VCaP (cell line): ENCODE measurements around the gene ARHGAP42.

Experiments used
- H3K27ac ChIP-seq: fragments of 450-650 bp; 2 replicates; pipeline ENCODE4 v1.5.1; 2017
- TF ChIP-seq, protein P1 (sequence below): fragments of 450-650 bp; conservative IDR thresholded peaks from 2 replicates; pipeline ENCODE4 v1.5.1; 2017; ENCODE audit warnings: mild to moderate bottlenecking, moderate library complexity

The ARHGAP42 gene

GRCh38 chr11:100815787-100816330 lies 128.8 kb downstream of the ARHGAP42 start:
- no peak overlapping the region for H3K27ac ChIP-seq
- TF ChIP-seq, protein P1, sequence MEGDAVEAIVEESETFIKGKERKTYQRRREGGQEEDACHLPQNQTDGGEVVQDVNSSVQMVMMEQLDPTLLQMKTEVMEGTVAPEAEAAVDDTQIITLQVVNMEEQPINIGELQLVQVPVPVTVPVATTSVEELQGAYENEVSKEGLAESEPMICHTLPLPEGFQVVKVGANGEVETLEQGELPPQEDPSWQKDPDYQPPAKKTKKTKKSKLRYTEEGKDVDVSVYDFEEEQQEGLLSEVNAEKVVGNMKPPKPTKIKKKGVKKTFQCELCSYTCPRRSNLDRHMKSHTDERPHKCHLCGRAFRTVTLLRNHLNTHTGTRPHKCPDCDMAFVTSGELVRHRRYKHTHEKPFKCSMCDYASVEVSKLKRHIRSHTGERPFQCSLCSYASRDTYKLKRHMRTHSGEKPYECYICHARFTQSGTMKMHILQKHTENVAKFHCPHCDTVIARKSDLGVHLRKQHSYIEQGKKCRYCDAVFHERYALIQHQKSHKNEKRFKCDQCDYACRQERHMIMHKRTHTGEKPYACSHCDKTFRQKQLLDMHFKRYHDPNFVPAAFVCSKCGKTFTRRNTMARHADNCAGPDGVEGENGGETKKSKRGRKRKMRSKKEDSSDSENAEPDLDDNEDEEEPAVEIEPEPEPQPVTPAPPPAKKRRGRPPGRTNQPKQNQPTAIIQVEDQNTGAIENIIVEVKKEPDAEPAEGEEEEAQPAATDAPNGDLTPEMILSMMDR: no peak

GRCh38 chr11:100816823-100817222 lies 129.7 kb downstream of the ARHGAP42 start:
- no peak overlapping the region for H3K27ac ChIP-seq
- TF ChIP-seq, protein P1: no peak

DNA sequence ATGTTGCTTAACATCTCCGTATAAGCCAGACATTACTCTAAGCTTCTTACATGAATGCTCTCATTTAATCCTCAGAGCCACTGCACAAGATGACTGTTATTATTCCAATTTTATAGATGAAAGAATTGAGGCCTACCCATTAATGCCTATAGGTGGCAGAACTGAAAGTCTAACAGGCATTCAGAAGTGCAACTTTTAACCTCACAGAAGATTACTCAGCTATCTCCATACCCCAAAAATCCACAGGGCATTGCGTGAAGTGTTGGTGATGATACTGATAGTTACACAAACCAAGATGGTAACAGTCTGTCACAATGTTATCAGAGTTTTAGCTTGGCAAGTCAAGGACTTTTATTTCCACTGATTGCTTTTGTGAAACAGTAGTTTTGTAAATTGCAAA lies 130.5 kb downstream of the ARHGAP42 start:
- TF ChIP-seq, protein P1: no peak
- no peak overlapping the region for H3K27ac ChIP-seq

GRCh38 chr11:100820621-100821020 lies 133.5 kb downstream of the ARHGAP42 start:
- TF ChIP-seq, protein P1: no peak
- H3K27ac ChIP-seq: no peak overlapping the region

GRCh38 chr11:100821198-100821597 lies 134.1 kb downstream of the ARHGAP42 start:
- TF ChIP-seq, protein P1: no peak
- H3K27ac ChIP-seq: no peak overlapping the region

- TF ChIP-seq, protein P1: no peak
- no peak overlapping the region for H3K27ac ChIP-seq
These were observed 136.3 kb downstream of the ARHGAP42 start for GRCh38 chr11:100823360-100823759.

DNA sequence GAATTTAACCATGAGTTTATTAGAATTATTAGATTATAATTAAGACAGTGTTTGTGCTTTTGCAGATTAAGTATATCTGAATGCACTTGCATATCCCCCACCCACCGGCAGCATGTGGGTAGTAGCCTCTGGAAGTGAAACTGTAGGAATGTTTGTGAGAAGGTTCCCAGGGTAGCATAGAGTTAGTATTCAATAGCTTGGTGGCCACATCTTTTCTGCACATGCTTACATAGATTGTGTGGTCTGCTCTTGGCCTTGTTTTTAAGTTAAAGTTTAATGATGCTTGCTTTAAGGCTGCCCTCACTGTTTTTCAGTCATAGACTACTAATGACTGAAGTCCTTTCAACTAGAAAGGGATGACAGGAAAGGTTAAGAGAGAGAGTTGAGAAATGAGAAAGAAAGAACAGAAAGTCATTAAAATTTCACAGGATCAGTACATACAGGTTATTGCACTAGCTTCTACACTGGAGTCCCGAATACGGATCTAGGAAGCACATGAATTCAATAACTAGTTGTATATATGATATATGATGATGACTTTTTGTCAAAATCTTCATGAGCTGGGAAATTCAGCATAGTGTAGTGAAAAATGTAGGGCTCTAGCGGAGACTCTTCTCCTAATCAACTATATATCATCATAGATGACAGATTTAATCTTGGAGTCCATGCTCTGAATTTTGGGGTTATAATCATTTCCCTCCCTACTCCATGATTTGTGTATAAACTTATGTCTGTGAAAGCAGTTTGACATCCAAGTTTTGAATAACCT lies 137.1 kb downstream of the ARHGAP42 start:
- TF ChIP-seq, protein P1: no peak
- no peak overlapping the region for H3K27ac ChIP-seq
